PC-3 (cell line): ENCODE measurements around the gene ZFAND6. TPM values are rescaled to one million over a fixed set of nuclear protein-coding genes. Genes with fewer than 3 reads are reported as not detected.
"Not testable (repeated sequence)": the region's sequence is repeated elsewhere in the genome, so short reads cannot be mapped to it uniquely, and the experiment has no call there.

Experiments
- ATAC-seq: fragments of 200-7000 bp; cut with Tn5 transposase; 2 replicates; pipeline ENCODE4 v1.9.1; 2020; ENCODE audit warnings: mild to moderate bottlenecking, moderate library complexity
- BruUV-seq: library from RNA; stranded (reverse); fragments of 400-500 nt; replicated peaks from 2 replicates; lab custom pipeline; 2021; lab: Mats Ljungman, UMichigan
- CTCF ChIA-PET: fragments of 300-600 bp; sonication (Branson Sonifier 250); formaldehyde crosslinking; loops from one replicate; lab custom pipeline; 2022; ENCODE audit warnings: antibody characterized with exemption; lab: Charles Lee
- POLR2A ChIA-PET: fragments of 300-600 bp; sonication (Branson Sonifier 250); formaldehyde crosslinking; loops from one replicate; lab custom pipeline; 2022; ENCODE audit warnings: antibody characterized with exemption; ENCODE audit not compliant: unreplicated experiment; lab: Charles Lee
- DNase-seq: peaks from one replicate; pipeline ENCODE4 v3.0.0-alpha.2; 2015
- H2AFZ ChIP-seq: fragments of 300-600 bp; sonication (generic); 2 replicates; pipeline ENCODE4 v1.6.0; 2016; ENCODE audit warnings: antibody characterized with exemption, low read length
- H3F3A ChIP-seq: fragments of 300-600 bp; sonication (generic); one replicate; pipeline ENCODE4 v1.6.0; 2017; ENCODE audit warnings: antibody characterized with exemption, low read length, control low read depth, mild to moderate bottlenecking; ENCODE audit not compliant: unreplicated experiment
- H3K27ac ChIP-seq: fragments of 300-600 bp; sonication (generic); 2 replicates; pipeline ENCODE4 v1.5.1; 2016; ENCODE audit warnings: mild to moderate bottlenecking, low read length
- H3K27me3 ChIP-seq: fragments of 300-600 bp; sonication (generic); 2 replicates; pipeline ENCODE4 v1.6.1; 2016; ENCODE audit warnings: low read length, mixed read lengths
- H3K36me3 ChIP-seq: fragments of 300-600 bp; sonication (generic); 2 replicates; pipeline ENCODE4 v1.6.1; 2016; ENCODE audit warnings: low read depth, mixed run types, low read length, mixed read lengths
- H3K4me1 ChIP-seq: fragments of 300-600 bp; sonication (generic); 2 replicates; pipeline ENCODE4 v1.5.1; 2016; ENCODE audit warnings: low read length; ENCODE audit not compliant: insufficient read depth
- H3K4me2 ChIP-seq: fragments of 300-600 bp; sonication (generic); 2 replicates; pipeline ENCODE4 v1.6.0; 2016; ENCODE audit warnings: low read length
- H3K4me3 ChIP-seq: fragments of 300-600 bp; sonication (generic); 2 replicates; pipeline ENCODE4 v1.5.1; 2016; ENCODE audit warnings: mild to moderate bottlenecking, low read length, mixed read lengths
- H3K79me2 ChIP-seq: fragments of 300-600 bp; sonication (generic); 2 replicates; pipeline ENCODE4 v1.6.1; 2017; ENCODE audit warnings: low read length, mixed read lengths
- H3K9ac ChIP-seq: fragments of 300-600 bp; sonication (generic); 2 replicates; pipeline ENCODE4 v1.6.0; 2016; ENCODE audit warnings: mild to moderate bottlenecking, low read length
- H3K9me2 ChIP-seq: fragments of 300-600 bp; sonication (generic); replicated peaks from 2 replicates; pipeline ENCODE4 v1.6.1; 2016; ENCODE audit warnings: mixed run types, low read length, mixed read lengths
- H3K9me3 ChIP-seq: fragments of 300-600 bp; sonication (generic); 2 replicates; pipeline ENCODE4 v1.6.1; 2016; ENCODE audit warnings: low read length, mixed read lengths
- H4K20me1 ChIP-seq: fragments of 300-600 bp; sonication (generic); 2 replicates; pipeline ENCODE4 v1.6.1; 2016; ENCODE audit warnings: low read length, mixed read lengths
- EZH2 ChIP-seq: fragments of 300-600 bp; sonication (generic); IDR thresholded peaks from one replicate; pipeline ENCODE4 v1.6.1; 2017; ENCODE audit warnings: antibody characterized with exemption, mild to moderate bottlenecking, low read length; ENCODE audit not compliant: unreplicated experiment
- EZH2phosphoT487 ChIP-seq: fragments of 300-600 bp; sonication (generic); IDR thresholded peaks from 2 replicates; pipeline ENCODE4 v1.6.1; 2018; ENCODE audit warnings: mild to moderate bottlenecking, antibody characterized with exemption, low read length, borderline replicate concordance
- intact Hi-C: fragments of 100-400 bp; cut with micrococcal nuclease; formaldehyde crosslinking; loops from 2 replicates; pipeline ENCODE4 v1.9.0; 2023
- total RNA-seq: library from RNA; depleted of rRNA; stranded (reverse); fragments of >200 nt; gene quantifications from 2 replicates; pipeline ENCODE4 v1.2.3, GENCODE V29; 2014
- TF ChIP-seq, protein P1 (sequence below): fragments of 300-600 bp; sonication (generic); conservative IDR thresholded peaks from 2 replicates; pipeline ENCODE4 v1.5.1; 2017; ENCODE audit warnings: antibody characterized with exemption, low read depth, mild to moderate bottlenecking, low read length

ZFAND6 gene
- total RNA-seq, 1 experiment from 2014 or later: 96.6 TPM

DNA sequence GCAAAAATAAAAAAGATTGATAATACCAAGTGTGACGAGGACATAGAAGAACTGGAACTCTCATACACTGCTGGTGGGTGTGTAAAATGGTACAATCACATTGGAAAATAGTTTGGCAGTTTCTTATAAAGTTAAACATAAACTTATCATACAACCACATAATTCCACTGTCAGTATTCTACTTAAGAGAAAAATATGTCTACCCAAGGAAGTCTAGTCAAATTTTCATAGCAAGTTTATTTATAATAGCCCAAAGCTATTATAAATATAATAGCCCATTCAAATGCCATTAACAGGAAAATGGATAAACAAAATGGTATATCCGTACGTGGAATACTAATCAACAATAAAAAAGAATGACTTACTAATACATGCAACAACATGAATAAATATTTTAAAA lies 47.9 kb upstream of the ZFAND6 start:
- H3K9me3 ChIP-seq: no peaks in the 10 kb centered on the region
- H3K27ac ChIP-seq: no peak overlapping the region; the same call in 1 of the 2 replicates
- POLR2A ChIA-PET: no interaction called here
- DNase-seq (no peak), ATAC-seq (no peak)
- TF ChIP-seq EZH2phosphoT487 (no peak), EZH2 (no peak)
- TF ChIP-seq, protein P1, sequence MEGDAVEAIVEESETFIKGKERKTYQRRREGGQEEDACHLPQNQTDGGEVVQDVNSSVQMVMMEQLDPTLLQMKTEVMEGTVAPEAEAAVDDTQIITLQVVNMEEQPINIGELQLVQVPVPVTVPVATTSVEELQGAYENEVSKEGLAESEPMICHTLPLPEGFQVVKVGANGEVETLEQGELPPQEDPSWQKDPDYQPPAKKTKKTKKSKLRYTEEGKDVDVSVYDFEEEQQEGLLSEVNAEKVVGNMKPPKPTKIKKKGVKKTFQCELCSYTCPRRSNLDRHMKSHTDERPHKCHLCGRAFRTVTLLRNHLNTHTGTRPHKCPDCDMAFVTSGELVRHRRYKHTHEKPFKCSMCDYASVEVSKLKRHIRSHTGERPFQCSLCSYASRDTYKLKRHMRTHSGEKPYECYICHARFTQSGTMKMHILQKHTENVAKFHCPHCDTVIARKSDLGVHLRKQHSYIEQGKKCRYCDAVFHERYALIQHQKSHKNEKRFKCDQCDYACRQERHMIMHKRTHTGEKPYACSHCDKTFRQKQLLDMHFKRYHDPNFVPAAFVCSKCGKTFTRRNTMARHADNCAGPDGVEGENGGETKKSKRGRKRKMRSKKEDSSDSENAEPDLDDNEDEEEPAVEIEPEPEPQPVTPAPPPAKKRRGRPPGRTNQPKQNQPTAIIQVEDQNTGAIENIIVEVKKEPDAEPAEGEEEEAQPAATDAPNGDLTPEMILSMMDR: no peak
- no peak overlapping the region for H2AFZ ChIP-seq
- H3K4me2 ChIP-seq: no peak overlapping the region
- H4K20me1 ChIP-seq: no peaks in the 10 kb centered on the region
- no peaks in the 10 kb centered on the region for H3K9me2 ChIP-seq
- H3K79me2 ChIP-seq: no peaks in the 10 kb centered on the region
- no peaks in the 10 kb centered on the region for H3K27me3 ChIP-seq
- CTCF ChIA-PET: no interaction called here
- intact Hi-C loops: no loop called here
- no TSS peak for BruUV-seq
- no peaks in the 10 kb centered on the region for H3K36me3 ChIP-seq
- no peak overlapping the region for H3K9ac ChIP-seq
- peaks cover 18% of the 10 kb centered on the region for H3K4me1 ChIP-seq
- no peak overlapping the region for H3K4me3 ChIP-seq
- no peaks in the 10 kb centered on the region for H3F3A ChIP-seq

DNA sequence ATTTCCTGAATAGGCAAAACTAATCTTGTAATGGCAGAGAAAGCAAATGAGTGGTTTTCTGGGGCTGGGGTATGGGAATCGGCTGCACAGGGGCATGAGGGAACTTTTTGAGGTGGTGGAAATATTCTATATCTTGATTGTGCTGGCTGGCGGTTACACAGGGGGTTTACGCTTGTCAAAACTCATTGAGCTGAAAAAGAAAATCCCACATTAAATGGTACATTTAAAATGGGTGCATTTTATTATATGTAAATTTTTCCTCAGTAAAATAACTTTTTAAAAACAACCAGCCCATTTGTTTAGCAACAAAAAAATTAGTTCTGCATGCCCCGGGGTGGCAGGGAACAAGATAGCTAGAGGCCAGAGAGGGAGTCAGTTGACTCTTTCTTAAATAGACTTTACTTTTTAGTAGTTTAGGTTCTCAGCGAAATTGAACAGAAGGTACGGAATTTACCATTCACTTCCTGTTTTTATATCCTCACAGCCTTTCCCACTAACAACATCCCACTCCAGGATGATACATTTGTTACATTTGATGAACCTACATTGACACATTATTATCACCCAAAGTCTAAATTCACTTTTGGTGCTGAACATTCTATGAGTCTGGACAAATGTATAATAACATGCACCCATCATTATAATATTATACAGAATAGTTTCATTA lies 47.3 kb upstream of the ZFAND6 start:
- no peaks in the 10 kb centered on the region for H3K9me3 ChIP-seq
- peaks cover 18% of the 10 kb centered on the region for H3K4me1 ChIP-seq
- no peaks in the 10 kb centered on the region for H3K9me2 ChIP-seq
- H3K79me2 ChIP-seq: no peaks in the 10 kb centered on the region
- ATAC-seq (no peak), DNase-seq (no peak)
- no peaks in the 10 kb centered on the region for H4K20me1 ChIP-seq
- H3K27me3 ChIP-seq: no peaks in the 10 kb centered on the region
- TF ChIP-seq EZH2phosphoT487 (no peak), EZH2 (no peak)
- TF ChIP-seq, protein P1: no peak
- intact Hi-C loops: no loop called here
- ChIA-PET CTCF (no interaction called here), POLR2A (no interaction called here)
- H3K36me3 ChIP-seq: no peaks in the 10 kb centered on the region
- no peak overlapping the region for H3K9ac ChIP-seq
- no peak overlapping the region for H2AFZ ChIP-seq
- no peak overlapping the region for H3K27ac ChIP-seq
- H3K4me2 ChIP-seq: no peak overlapping the region
- BruUV-seq: no TSS peak
- no peak overlapping the region for H3K4me3 ChIP-seq
- no peaks in the 10 kb centered on the region for H3F3A ChIP-seq

DNA sequence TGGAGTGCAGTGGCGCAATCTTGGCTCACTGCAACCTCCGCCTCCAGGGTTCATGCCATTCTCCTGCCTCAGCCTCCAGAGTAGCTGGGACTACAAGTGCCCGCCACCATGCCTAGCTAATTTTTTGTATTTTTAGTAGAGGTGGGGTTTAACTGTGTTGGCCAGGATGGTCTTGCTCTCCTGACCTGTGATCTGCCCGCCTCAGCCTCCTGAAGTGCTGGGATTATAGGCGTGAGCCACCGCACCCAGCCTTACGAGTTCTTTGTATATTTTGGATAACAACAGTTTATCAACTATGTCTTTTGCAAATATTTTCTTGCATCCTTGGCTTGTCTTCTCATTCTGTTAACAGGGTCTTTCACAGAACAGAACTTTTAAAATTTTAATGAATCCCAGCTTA lies 45.3 kb upstream of the ZFAND6 start:
- H3K4me2 ChIP-seq, intact Hi-C loops, H3K9me2 ChIP-seq, H3K9me3 ChIP-seq, H3K27me3 ChIP-seq, CTCF ChIA-PET, H2AFZ ChIP-seq, DNase-seq, H3K9ac ChIP-seq, H3K36me3 ChIP-seq, H3K27ac ChIP-seq, H4K20me1 ChIP-seq, H3K79me2 ChIP-seq, H3K4me3 ChIP-seq, ATAC-seq, H3F3A ChIP-seq, BruUV-seq: not testable (repeated sequence)
- H3K4me1 ChIP-seq: peaks cover 18% of the 10 kb centered on the region
- POLR2A ChIA-PET: interaction anchor here (0.6 kb wide), 1 partner anchor 43 kb away, joined by 3 read pairs; the partner anchor contains the start of gene BCL2A1
